Trophoblast cell (in vitro differentiated cells and primary cell): ENCODE measurements around the gene IGIP.
A peak's percentile ranks its signal among the peaks of the same experiment; 100 is the strongest.
"Not testable (repeated sequence)": the region's sequence is repeated elsewhere in the genome, so short reads cannot be mapped to it uniquely, and the experiment has no call there.

Source experiments
- DNase-seq, 2 donors: peaks; one replicate each; pipeline ENCODE4 v3.0.0-alpha.2; 2016
- H2AFZ ChIP-seq: 2 replicates; pipeline ENCODE4 v1.6.1; 2013; ENCODE audit warnings: low read length, moderate library complexity, mild to moderate bottlenecking; ENCODE audit not compliant: insufficient read depth, poor library complexity
- H2AK5ac ChIP-seq: 2 replicates; pipeline ENCODE4 v1.6.1; 2013; ENCODE audit warnings: mild to moderate bottlenecking, low read length
- H2BK120ac ChIP-seq: 2 replicates; pipeline ENCODE4 v1.6.1; 2013; ENCODE audit warnings: low read length, mild to moderate bottlenecking, moderate library complexity; ENCODE audit not compliant: insufficient read depth, poor library complexity
- H2BK12ac ChIP-seq: 2 replicates; pipeline ENCODE4 v1.6.1; 2013; ENCODE audit warnings: mild to moderate bottlenecking, low read length, moderate library complexity
- H2BK5ac ChIP-seq: 2 replicates; pipeline ENCODE4 v1.6.1; 2013; ENCODE audit warnings: low read length, low read depth, moderate library complexity, mild to moderate bottlenecking; ENCODE audit not compliant: poor library complexity
- H3K14ac ChIP-seq: 2 replicates; pipeline ENCODE4 v1.6.1; 2013; ENCODE audit warnings: mild to moderate bottlenecking, low read length
- H3K18ac ChIP-seq: 2 replicates; pipeline ENCODE4 v1.6.1; 2013; ENCODE audit warnings: mild to moderate bottlenecking, low read length
- H3K23ac ChIP-seq: 2 replicates; pipeline ENCODE4 v1.6.1; 2013; ENCODE audit warnings: low read length
- H3K27ac ChIP-seq: 2 replicates; pipeline ENCODE4 v1.5.1; 2013; ENCODE audit warnings: low read depth, mild to moderate bottlenecking, inconsistent platforms, low read length, moderate library complexity
- H3K27me3 ChIP-seq: 2 replicates; pipeline ENCODE4 v1.6.1; 2013; ENCODE audit warnings: inconsistent platforms, mild to moderate bottlenecking, low read length, moderate library complexity; ENCODE audit not compliant: insufficient read depth
- H3K36me3 ChIP-seq, 2 experiments: 1 replicate in 1 of 2; 2 replicates in 1 of 2; pipeline ENCODE4 v1.6.1; 2013; ENCODE audit warnings: low read length in 2 of 2, mild to moderate bottlenecking in 2 of 2, moderate library complexity in 1 of 2; ENCODE audit not compliant: insufficient read depth in 2 of 2, control insufficient read depth in 1 of 2
- H3K4ac ChIP-seq: 2 replicates; pipeline ENCODE4 v1.6.1; 2013; ENCODE audit warnings: low read depth, mild to moderate bottlenecking, low read length, moderate library complexity
- H3K4me1 ChIP-seq, 2 experiments: 1 replicate in 1 of 2; 2 replicates in 1 of 2; pipeline ENCODE4 v1.6.1; 2013; ENCODE audit warnings: low read length in 2 of 2, mild to moderate bottlenecking in 2 of 2, moderate library complexity in 1 of 2; ENCODE audit not compliant: insufficient read depth in 2 of 2, control insufficient read depth in 1 of 2
- H3K4me2 ChIP-seq: 2 replicates; pipeline ENCODE4 v1.6.1; 2013; ENCODE audit warnings: inconsistent platforms, mild to moderate bottlenecking, low read length, moderate library complexity
- H3K4me3 ChIP-seq: 2 replicates; pipeline ENCODE4 v1.5.1; 2013; ENCODE audit warnings: mild to moderate bottlenecking, low read depth, low read length, inconsistent platforms
- H3K79me1 ChIP-seq: one replicate; pipeline ENCODE4 v1.6.1; 2013; ENCODE audit warnings: low read length
- H3K79me2 ChIP-seq: 2 replicates; pipeline ENCODE4 v1.6.1; 2013; ENCODE audit warnings: low read length, mild to moderate bottlenecking; ENCODE audit not compliant: control insufficient read depth, insufficient read depth, poor library complexity
- H3K9ac ChIP-seq: 2 replicates; pipeline ENCODE4 v1.6.1; 2013; ENCODE audit warnings: mild to moderate bottlenecking, low read length
- H3K9me3 ChIP-seq: 2 replicates; pipeline ENCODE4 v1.6.1; 2013; ENCODE audit warnings: low read depth, mild to moderate bottlenecking, control low read depth, inconsistent platforms, low read length; ENCODE audit not compliant: insufficient read depth
- H4K12ac ChIP-seq: 2 replicates; pipeline ENCODE4 v1.6.1; 2013; ENCODE audit warnings: low read depth, mild to moderate bottlenecking, low read length, moderate library complexity
- H4K8ac ChIP-seq: 2 replicates; pipeline ENCODE4 v1.6.1; 2013; ENCODE audit warnings: low read depth, mild to moderate bottlenecking, low read length, moderate library complexity
- H4K91ac ChIP-seq: one replicate; pipeline ENCODE4 v1.6.1; 2013; ENCODE audit warnings: low read depth, mild to moderate bottlenecking, low read length, moderate library complexity
- WGBS: extraction: QIAGEN DNeasy Blood & Tissue Kit; methylation state at CpG from one replicate; pipeline ENCODE4 v1.1.7; 2013; ENCODE audit warnings: missing lambda C conversion rate; ENCODE audit not compliant: insufficient read length, insufficient coverage; ENCODE audit errors: extremely low coverage; 5-methylcytosine and 5-hydroxymethylcytosine counted together

IGIP gene

DNA sequence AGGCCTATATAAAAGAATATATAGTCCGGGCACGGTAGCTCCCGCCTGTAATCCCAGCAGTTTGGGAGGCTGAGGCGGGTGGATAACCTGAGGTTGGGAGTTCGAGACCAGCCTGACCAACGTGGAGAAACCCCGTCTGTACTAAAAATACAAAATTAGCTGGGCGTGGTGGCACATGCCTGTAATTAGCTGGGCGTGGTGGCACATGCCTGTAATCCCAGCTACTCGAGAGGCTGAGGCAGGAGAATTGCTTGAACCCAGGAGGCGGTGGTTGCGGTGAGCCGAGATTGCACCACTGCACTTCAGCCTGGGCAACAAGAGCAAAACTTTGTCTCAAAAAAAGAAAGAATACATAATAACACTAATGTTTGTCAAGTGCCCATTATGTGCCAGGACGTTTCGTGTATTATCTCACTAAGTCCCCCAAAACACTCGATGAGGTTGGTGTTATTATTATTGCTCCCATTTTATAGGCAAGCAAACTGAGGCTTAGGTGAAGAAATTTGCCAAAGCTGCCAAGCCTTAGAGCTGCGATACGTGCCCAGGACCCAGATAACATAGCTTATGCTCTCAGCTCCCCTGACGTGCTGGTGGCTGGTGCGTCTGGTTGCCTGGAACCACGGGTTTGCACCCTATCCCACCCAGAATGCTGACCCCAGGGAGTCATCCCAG lies 29.1 kb downstream of the IGIP start:
- H2BK5ac ChIP-seq, H2BK120ac ChIP-seq, H3K14ac ChIP-seq, H3K4me3 ChIP-seq, H3K79me2 ChIP-seq, H3K18ac ChIP-seq, H3K79me1 ChIP-seq, H3K27me3 ChIP-seq, H3K4me2 ChIP-seq, H3K27ac ChIP-seq, H4K12ac ChIP-seq, H3K4ac ChIP-seq, H4K8ac ChIP-seq, DNase-seq, H3K9me3 ChIP-seq, H3K23ac ChIP-seq, H3K36me3 ChIP-seq, H2AK5ac ChIP-seq, H3K9ac ChIP-seq, H2BK12ac ChIP-seq, H2AFZ ChIP-seq: not testable (repeated sequence)
- no CpG with 5 or more reads among the region's 21 CpGs for WGBS
- peak overlapping the region; percentile 15 for H4K91ac ChIP-seq
- H3K4me1 ChIP-seq: peaks cover 13 to 33% of the 10 kb centered on the region in 2 experiments

DNA sequence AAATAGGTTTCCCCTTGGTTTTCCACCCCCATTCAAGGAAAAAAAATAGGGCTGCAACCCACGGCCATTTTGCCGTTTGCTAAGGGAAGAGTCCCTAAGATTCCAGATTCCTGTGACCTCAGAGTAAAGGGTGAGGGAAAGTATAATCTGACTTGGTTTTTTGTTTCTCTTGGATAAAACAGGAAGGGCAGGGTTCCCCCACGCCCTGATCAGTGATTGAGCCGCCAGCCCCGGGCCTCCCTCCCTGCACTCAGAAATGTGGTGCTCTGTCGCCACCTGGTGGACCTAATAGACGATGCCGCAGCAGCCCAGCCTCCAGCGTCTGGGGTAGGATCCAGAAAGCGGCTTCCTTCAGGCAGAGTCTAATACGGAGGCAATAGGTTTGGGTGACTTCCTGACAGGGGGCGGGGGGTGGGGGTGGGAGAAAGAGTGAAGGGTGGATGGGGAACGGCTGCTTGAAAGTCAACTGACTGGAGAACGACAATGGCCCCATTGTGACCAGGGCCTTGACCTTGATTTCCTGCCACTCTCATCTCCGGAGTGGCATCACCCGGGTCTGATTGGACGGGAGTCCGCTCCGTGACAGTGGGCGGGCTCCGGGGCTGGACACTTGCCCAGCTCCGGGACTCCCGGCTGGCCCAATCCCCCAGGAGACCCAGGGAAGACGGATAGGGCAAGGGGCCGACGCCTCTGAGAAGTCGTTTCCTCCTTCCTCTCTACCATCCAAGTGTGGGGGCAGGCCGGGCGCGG lies 31.5 kb downstream of the IGIP start:
- H3K27me3 ChIP-seq: no peaks in the 10 kb centered on the region
- H3K23ac ChIP-seq: no peak overlapping the region
- H2AK5ac ChIP-seq: no peak overlapping the region
- H2BK12ac ChIP-seq: no peak overlapping the region
- DNase-seq: peak; percentile 75 to 91
- H3K4ac ChIP-seq: no peak overlapping the region
- H3K9ac ChIP-seq: no peak overlapping the region
- H2AFZ ChIP-seq: peak overlapping the region; percentile 35
- H3K79me1 ChIP-seq: peaks cover 1% of the 10 kb centered on the region
- WGBS: no CpG with 5 or more reads among the region's 30 CpGs
- no peak overlapping the region for H4K91ac ChIP-seq
- H3K4me1 ChIP-seq: peaks cover 6 to 18% of the 10 kb centered on the region in 2 experiments
- no peaks in the 10 kb centered on the region for H3K36me3 ChIP-seq
- no peaks in the 10 kb centered on the region for H3K9me3 ChIP-seq
- H3K4me2 ChIP-seq: peak overlapping the region; percentile 61
- H2BK5ac ChIP-seq: no peak overlapping the region
- no peak overlapping the region for H3K14ac ChIP-seq
- H4K8ac ChIP-seq: peak overlapping the region; percentile 49
- H4K12ac ChIP-seq: no peak overlapping the region
- no peak overlapping the region for H3K18ac ChIP-seq
- H3K27ac ChIP-seq: no peak overlapping the region
- H2BK120ac ChIP-seq: no peak overlapping the region
- no peaks in the 10 kb centered on the region for H3K79me2 ChIP-seq
- H3K4me3 ChIP-seq: no peak overlapping the region

DNA sequence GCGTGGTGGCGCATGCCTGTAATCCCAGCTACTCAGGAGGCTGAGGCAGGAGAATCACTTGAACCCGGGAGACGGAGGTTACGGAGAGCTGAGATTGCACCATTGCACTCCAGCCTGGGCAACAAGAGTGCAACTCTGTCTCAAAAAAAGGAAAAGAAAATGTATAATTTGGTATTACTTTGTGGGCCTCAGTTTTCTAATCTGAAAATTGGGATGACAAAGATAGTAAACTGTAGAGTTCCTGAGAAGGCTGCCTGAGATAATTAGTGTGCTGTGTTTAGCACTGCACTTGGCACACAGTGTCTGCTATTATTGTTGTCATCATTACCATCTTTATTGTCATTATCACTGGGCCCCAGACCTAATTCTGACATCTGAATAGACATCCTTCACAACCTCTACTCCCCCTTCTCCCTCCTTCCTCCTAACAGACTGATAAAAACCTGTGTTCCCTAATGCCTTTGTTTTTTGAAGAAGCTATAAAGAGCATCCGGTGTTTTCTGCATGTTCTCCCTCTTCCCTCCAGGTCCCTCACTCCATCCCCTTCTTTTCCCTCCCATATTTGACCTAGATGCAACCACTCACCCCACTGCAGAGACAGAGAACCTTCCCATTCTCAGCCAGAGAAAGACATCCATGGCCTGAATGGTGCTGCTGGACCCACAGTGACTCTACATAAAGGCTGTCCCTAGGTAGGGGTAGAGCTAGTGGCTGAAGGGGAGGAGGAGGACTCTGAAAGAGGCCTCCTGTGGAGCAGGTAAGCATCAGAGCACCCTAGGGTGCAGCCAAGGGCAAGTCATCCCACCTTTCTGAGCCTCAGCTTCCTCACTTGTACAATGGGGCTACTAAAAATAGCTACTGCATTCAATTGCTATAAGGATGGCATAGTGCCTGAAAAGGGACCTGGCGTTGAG lies 33.5 kb downstream of the IGIP start:
- Histone ChIP-seq H3K23ac (no peak overlapping the region), H3K4me1 (peaks cover 0 to 8% of the 10 kb centered on the region in 2 experiments), H4K12ac (no peak overlapping the region), H3K9ac (no peak overlapping the region), H3K14ac (no peak overlapping the region), H2AFZ (no peak overlapping the region), H3K79me1 (no peaks in the 10 kb centered on the region), H3K9me3 (no peaks in the 10 kb centered on the region), H3K4me2 (no peak overlapping the region), H3K79me2 (no peaks in the 10 kb centered on the region), H3K36me3 (no peaks in the 10 kb centered on the region), H2BK12ac (no peak overlapping the region), H2AK5ac (no peak overlapping the region), H3K27me3 (no peaks in the 10 kb centered on the region), H4K91ac (no peak overlapping the region), H2BK120ac (no peak overlapping the region), H3K4me3 (no peak overlapping the region), H3K27ac (no peak overlapping the region), H3K18ac (no peak overlapping the region), H3K4ac (no peak overlapping the region), H2BK5ac (no peak overlapping the region), H4K8ac (no peak overlapping the region)
- DNase-seq: no peak
- no CpG with 5 or more reads among the region's 7 CpGs for WGBS

DNA sequence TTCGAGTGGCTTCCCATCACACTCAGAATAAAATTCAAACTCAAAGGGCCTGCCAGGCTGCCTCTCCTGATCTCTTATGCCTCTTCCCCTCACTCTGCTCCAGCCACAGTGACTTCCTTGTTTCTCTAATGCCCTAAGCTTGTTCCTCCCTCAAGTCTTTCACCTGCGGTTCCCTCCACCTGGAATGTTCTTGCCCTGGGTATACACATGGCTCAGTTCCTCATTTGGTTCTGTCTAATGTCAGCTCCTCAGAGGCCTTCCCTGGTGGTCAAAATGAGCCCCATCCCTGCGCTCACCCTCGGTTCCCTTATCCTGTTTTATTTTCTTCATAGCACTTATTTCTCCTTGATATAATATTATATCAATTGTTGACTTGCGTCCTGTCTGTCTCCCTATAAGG lies 36.5 kb downstream of the IGIP start:
- Histone ChIP-seq H4K8ac (no peak overlapping the region), H3K79me1 (no peaks in the 10 kb centered on the region), H3K14ac (no peak overlapping the region), H3K4ac (no peak overlapping the region), H2BK12ac (no peak overlapping the region), H3K79me2 (no peaks in the 10 kb centered on the region), H3K27me3 (no peaks in the 10 kb centered on the region), H3K9me3 (no peaks in the 10 kb centered on the region), H2BK5ac (no peak overlapping the region), H3K4me1 (peaks cover 0 to 2% of the 10 kb centered on the region in 2 experiments), H3K4me3 (no peak overlapping the region), H3K9ac (no peak overlapping the region), H2AK5ac (no peak overlapping the region), H4K91ac (no peak overlapping the region), H3K18ac (no peak overlapping the region), H2AFZ (no peak overlapping the region), H3K27ac (no peak overlapping the region), H3K23ac (no peak overlapping the region), H3K36me3 (no peaks in the 10 kb centered on the region), H3K4me2 (no peak overlapping the region), H2BK120ac (no peak overlapping the region), H4K12ac (no peak overlapping the region)
- DNase-seq: no peak
- WGBS: no CpG with 5 or more reads among the region's 5 CpGs
